Esophagus squamous epithelium (tissue), 4 donors: ENCODE data around the gene GADD45GIP1.

Experiments used
- POLR2A ChIP-seq, 4 donors: fragments of 450-650 bp; IDR thresholded peaks; one replicate each; pipeline ENCODE4 v1.6.1; 2017; ENCODE audit warnings: antibody characterized with exemption in 4 of 4, mild to moderate bottlenecking in 4 of 4, moderate library complexity in 3 of 4
- TF ChIP-seq, protein P1 (sequence below), 6 experiments: fragments of 450-650 bp in 4 of 6; fragments of 200-600 bp in 2 of 6; sonication (generic) in 2 of 6; IDR thresholded peaks; one replicate each; pipeline ENCODE4 v1.5.1; 2016 to 2019; ENCODE audit warnings: antibody characterized with exemption in 6 of 6, mild to moderate bottlenecking in 4 of 6, moderate library complexity in 4 of 6

DNA sequence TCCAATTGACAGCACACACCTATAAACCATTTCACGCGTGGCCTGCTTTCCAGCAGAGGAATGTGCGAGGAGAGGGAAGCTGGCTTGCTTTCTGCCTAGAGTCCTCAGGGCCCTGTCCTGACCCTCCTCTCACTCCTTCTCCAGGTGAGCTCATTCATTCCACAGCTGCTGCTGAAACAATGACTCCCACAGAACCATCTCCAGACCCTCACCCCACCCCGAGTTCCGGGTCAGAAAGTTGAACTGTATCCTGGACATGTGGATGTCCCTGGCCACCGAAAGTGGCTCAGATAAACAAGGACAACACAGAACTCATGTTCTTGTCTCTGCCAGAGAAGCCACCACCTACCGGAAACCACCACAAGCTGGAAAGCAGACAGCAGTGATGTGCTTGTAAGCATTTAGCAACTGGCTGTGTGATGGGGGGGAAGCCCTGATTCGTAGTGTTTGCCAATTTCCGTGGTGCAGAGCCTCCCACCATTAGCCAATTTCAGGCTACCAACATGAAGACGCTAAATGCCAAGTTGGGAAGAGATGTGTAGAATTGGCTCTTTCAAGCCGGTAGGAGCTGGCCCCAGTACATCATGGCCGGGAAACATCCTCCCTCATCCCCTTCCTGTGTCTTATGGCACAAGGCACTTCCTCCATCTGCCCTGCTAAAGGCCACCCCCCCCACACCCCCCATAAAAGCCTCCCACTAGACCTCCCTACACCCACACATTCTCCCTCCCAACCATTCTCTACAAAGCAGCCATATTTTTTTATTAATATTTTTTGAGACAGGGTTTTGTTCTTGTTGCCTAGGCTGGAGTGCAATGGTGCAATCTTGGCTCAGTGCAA is 43.0 kb downstream of the GADD45GIP1 start:
- TF ChIP-seq POLR2A (IDR thresholded peaks at IDR 0.05) = no peak
- TF ChIP-seq, protein P1, sequence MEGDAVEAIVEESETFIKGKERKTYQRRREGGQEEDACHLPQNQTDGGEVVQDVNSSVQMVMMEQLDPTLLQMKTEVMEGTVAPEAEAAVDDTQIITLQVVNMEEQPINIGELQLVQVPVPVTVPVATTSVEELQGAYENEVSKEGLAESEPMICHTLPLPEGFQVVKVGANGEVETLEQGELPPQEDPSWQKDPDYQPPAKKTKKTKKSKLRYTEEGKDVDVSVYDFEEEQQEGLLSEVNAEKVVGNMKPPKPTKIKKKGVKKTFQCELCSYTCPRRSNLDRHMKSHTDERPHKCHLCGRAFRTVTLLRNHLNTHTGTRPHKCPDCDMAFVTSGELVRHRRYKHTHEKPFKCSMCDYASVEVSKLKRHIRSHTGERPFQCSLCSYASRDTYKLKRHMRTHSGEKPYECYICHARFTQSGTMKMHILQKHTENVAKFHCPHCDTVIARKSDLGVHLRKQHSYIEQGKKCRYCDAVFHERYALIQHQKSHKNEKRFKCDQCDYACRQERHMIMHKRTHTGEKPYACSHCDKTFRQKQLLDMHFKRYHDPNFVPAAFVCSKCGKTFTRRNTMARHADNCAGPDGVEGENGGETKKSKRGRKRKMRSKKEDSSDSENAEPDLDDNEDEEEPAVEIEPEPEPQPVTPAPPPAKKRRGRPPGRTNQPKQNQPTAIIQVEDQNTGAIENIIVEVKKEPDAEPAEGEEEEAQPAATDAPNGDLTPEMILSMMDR (IDR thresholded peaks at IDR 0.05) = no peak
